Subcutaneous adipose tissue (tissue), 4 donors: ENCODE measurements around the gene GATAD2A. TPM values are rescaled to one million over a fixed set of nuclear protein-coding genes. Genes with fewer than 3 reads are reported as not detected.

Experiments
- CTCF ChIP-seq: fragments of 450-650 bp; IDR thresholded peaks from one replicate; pipeline ENCODE4 v1.5.1; 2016; ENCODE audit warnings: low read depth, mild to moderate bottlenecking, control low read depth, antibody characterized with exemption, moderate library complexity
- total RNA-seq, 4 donors: library from RNA; depleted of rRNA; stranded (reverse); fragments of >200 nt; gene quantifications; one replicate each; pipeline ENCODE4 v1.1.0, GENCODE V29; 2016

GATAD2A gene
- total RNA-seq, 4 donors from 2014 or later, result 24.0 to 32.0 (median 28.9) TPM

DNA sequence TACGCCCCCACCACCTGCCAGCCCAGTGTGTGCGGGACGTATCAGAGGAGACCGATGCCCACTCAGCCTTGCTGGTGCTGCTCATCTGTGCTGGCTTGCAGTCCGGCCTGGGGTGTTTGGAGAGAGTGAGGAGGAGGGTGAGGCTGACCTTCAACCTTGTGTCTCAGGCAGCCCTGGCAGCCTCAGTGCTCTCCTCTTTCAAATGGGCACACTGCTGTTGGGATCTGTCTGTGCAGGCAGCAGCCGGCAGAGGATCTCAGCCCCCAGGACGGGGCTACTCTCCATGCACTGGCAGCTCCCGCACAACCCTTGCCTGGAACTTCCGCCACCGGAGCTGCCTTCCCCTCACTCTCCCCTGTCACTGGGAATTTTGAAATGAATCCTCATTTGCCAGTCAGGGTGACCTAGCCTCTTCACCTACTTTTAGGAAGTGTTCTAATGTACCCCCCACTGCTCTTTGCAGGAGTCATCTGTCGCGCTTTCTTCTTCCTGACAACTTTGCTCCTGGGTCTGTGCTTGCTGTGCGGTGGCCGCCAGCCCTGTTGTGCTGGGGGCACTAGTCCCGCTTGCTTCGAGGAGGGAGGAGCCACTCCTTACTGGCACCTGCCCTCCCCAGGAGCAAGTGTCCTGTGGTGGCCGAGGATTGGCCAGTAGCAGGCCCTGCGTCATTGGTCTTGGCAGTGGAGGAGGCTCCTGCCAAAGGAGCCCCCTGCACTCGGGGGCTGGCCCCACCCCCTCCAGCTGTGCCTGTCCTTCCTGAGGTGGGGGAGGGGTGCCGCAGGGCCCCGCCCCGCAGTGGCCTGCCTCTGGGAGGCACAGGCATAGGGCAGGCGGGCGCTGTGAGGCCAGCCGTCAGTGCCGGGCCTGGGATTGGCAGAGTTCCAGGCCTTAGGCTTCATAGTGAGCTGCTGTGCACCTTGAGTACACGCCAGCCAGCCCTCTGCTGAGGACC is 56.5 kb downstream of the GATAD2A start:
- no peak for TF ChIP-seq CTCF

DNA sequence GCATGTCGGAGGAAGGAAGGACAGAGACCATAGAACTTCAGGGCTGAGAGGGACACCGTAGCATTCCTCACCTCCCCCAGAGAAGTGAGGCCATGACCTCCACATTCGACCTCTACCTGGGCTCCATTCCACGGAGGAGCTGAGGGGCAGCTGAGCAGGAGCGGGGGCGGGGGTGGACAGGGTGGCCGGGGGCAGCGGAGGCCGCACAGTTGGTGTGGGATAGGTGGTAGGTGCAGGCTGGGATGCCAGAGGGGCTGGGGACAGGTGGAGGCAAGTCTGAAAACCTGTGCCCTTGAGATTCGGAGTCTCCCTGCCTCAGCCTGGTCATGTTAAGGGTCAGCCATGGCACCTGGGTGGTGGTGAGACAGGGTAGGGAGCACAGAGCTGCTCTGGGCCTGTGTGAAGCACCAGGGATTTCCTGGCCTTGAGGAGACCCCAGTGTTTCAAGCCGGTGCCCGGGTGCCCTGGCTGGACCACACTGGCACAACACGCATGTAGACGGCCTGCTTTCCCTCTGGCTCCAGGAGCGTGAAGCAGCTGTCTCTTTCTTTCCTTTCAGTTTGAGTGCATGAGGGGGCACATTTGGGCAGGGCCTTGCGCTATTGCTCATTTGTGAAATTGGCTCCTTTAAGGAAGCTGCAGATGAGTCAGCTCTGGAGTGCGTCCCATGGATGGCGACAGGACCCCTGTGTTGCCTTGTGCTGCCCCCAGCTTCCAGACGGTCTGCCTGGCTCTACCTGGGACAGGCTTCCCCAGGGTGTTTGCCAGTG is 58.1 kb downstream of the GATAD2A start:
- TF ChIP-seq CTCF, result no peak

DNA sequence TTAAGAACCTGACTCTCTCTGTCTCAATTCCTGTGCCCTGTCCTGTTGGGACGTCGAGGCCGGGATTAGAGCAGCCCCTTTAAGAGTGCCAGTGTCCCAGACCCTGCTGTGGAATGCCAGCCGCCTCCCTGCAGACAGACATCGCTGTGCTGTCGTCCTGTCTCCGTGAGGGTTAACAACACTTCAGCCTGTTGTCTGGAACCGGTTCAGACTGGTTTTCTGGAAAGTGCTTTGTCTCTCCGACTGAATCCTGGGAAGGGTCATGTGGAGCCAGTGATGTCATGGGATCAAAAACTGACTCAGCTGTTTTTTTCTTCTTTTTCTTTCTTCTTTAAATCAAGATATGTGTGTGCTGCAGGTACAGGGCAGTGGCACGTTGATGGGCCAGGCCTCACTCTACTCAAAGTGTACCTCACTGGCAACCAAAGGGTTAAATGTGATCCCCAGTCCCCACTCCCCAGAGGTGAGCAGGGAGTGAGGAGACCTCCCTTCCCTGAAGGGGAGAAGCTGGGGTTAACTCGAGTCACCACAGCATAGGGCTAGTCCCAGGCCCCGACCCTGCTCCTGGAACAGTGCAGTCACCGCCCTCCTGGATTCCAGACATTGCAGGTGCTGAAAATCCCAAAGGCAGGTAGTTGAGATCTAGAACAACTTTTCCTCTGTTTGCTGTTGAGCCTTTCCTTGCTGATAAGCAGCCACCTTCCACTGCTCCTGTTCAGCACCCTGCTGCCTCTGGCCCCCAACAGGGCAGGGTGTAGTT is 59.0 kb downstream of the GATAD2A start:
- TF ChIP-seq CTCF, result no peak

- TF ChIP-seq CTCF, result no peak
Measured at GRCh38 chr19:19465436-19466070, 60.1 kb downstream of the GATAD2A start.

- no peak for TF ChIP-seq CTCF
Measured at GRCh38 chr19:19466201-19466600, 60.7 kb downstream of the GATAD2A start.

DNA sequence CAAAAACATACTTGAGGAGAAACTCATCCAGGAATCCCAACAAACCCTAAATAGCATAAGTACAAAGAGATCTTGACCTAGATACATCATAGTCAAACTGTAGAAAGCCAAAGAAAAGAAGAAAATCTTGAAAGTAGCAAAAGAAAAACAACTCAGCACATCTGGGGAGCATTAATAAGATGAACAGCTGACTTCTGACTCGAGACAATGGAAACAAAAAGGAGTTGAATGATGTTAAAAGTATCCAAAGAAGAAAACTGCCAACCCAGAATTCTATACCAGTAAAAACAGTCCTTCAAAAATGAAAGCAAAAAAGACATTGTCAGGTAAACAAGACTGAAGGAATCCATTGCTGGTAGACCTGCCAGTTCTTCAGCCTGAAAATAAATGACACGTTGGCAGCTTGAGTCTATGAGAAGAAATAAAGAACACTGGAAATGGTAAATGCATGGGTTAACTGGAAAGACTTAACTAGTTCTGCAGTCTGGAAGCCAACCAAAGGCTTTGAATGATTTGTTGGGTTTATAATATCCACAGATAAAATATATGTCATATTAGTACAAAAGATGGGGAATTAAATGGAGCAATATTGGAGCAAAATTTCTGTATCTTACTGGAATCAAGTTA is 63.1 kb downstream of the GATAD2A start:
- TF ChIP-seq CTCF, result no peak
